HG03066 (cell line): ENCODE results near the gene DLG2.

Source experiments
- ATAC-seq: cut with Tn5 transposase; IDR thresholded peaks from one replicate; pipeline ENCODE4 v1.9.1; 2021; ENCODE audit warnings: low read depth; ENCODE audit not compliant: unreplicated experiment

The DLG2 gene

DNA sequence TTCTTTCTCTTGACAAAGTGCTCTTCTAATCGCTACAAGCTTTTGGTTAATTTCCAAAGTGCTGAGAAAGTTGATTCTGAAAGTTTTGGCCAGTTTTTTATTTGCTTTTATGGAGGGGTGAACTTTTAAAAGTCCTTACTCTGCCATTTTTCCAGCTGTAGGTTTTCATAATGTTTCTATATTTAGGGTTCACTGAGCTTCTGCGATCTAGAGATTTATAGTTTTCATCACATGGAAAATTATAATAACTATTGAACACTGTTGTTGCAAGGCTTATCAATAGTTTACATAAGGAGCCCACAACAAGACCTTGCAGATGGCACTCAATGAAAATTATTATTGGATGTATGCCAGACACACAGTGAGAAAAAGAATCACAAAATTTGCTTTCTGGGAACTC, 55.1 kb downstream of the DLG2 start:
- no peak for ATAC-seq

GRCh38 chr11:85569525-85569924, 57.6 kb downstream of the DLG2 start:
- ATAC-seq = no peak

- ATAC-seq = no peak
Observed at GRCh38 chr11:85558411-85558810, 68.7 kb downstream of the DLG2 start.

DNA sequence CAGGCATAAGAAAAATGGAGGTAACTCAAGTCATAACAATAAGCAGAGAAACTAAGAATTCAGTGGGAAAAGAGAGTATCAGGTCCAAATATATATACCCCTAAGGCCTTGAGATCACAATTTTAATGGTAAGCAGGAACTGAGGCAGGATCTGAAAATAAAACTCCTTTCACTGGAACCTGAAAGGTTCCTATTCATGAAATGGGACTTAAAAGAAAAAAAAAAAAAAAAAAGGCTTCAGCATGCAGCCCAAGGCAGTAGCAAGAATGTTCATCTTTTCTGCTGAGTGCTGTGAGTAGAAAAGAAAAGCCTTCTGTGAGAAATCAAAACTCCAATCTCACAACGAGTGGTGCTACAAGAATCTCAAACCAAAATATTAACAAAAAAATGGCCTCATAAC, 75.3 kb downstream of the DLG2 start:
- no peak for ATAC-seq

- ATAC-seq = no peak
Observed at GRCh38 chr11:85541683-85542082, 85.5 kb downstream of the DLG2 start.

- ATAC-seq = no peak
Observed at GRCh38 chr11:85540635-85541205, 86.4 kb downstream of the DLG2 start.

DNA sequence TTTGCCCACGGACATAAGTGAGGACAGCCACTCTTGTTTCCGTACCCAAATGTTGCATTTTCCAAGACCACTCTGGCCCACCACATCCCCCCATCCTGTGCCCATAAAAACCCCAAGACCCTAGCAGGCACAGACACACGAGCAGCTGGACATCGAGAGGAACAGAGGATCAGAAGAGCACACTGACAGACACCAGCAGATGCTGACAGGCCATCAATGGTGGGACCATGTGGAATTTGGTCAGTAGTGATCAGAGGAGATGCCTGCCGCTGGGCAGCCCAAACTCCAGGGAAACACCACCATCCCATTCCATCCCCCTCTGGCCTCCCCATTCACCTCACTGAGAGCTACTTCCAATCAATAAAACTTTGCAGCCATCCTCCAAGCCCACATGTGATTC, 87.0 kb downstream of the DLG2 start:
- ATAC-seq = no peak

GRCh38 chr11:85539740-85540139, 87.4 kb downstream of the DLG2 start:
- no peak for ATAC-seq

GRCh38 chr11:85539029-85539689, 88.0 kb downstream of the DLG2 start:
- ATAC-seq = no peak

DNA sequence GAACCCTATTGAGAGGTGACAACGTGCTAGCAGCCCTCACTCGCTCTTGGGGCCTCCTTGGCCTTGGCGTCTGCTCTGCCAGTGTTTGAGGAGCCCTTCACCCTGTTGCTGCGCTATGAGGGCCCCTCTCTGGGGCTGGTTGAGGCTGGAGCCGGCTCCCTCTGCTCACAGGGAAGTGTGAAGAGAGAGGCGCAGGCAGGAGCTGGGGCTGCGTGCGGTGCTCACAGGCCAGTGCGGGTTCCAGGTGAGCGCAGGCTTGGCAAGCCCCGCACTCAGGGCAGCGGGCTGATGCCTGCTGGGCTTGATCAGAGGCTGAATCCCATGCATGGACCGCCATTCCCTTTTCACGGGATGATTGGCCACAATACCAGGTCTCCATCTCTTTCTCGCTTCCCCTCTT, 90.7 kb downstream of the DLG2 start:
- no peak for ATAC-seq

- no peak for ATAC-seq
Observed at GRCh38 chr11:85534806-85535205, 92.3 kb downstream of the DLG2 start.

GRCh38 chr11:85531191-85531897, 95.8 kb downstream of the DLG2 start:
- no peak for ATAC-seq

GRCh38 chr11:85530634-85531033, 96.5 kb downstream of the DLG2 start:
- ATAC-seq = no peak

- no peak for ATAC-seq
Observed at GRCh38 chr11:85526564-85526963, 100.6 kb downstream of the DLG2 start.

DNA sequence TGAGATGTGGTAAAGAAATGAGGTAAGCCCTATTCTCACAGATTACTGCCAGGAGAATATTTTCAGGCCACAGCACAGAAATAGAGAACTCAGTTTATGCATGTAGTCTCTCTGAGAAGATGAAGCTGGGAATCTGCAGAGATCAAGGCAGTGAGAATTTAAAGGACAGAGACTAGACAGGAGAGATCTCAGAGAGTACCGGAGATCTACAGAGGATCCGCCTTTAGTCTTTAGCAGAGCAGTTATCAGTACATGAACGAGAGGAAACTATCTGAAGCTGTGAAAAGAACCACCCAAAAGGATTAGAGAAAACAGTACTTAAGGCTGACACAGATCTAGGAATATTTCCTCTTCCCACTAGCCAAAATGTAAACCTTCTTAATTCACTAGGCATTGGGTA, 101.5 kb downstream of the DLG2 start:
- no peak for ATAC-seq

GRCh38 chr11:85517272-85517671, 109.9 kb downstream of the DLG2 start:
- no peak for ATAC-seq

DNA sequence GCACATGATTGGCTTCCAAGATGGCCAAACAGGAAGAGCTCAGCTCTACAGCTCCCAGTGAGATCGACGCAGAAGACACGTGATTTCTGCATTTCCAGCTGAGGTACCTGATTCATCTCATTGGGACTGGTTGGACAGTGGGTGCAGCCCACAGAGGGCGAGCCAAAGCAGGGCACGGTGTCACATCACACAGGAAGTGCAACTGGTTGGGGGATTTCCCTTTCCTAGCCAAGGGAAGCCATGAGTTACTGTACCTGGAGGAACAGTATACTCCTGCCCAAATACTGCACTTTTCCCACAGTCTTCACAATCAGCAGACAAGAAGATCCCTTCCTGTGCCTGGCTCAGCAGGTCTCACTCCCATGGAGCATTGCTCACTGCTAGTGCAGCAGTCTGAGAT, 131.2 kb downstream of the DLG2 start:
- no peak for ATAC-seq

GRCh38 chr11:85494396-85494795, 132.7 kb downstream of the DLG2 start:
- ATAC-seq = no peak

DNA sequence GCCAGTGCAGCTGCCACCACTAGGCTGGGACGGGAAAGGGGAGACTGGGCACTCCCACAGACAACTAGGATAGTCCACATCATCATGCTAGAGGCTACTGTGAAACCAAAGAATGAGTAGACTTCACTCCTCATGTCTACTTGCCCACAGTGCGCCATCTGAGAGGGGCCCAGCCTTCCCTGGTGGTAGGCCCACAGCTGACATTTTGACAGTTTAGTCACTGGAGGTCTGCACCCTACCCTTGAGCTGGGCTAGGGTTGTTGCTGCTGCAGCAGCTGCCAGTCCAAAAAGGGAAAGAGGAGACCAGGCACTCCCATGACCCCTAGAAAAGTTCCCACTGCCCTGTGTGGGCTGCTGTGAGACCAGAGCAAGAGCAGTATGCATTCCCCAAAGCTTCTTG, 141.2 kb downstream of the DLG2 start:
- ATAC-seq = no peak

DNA sequence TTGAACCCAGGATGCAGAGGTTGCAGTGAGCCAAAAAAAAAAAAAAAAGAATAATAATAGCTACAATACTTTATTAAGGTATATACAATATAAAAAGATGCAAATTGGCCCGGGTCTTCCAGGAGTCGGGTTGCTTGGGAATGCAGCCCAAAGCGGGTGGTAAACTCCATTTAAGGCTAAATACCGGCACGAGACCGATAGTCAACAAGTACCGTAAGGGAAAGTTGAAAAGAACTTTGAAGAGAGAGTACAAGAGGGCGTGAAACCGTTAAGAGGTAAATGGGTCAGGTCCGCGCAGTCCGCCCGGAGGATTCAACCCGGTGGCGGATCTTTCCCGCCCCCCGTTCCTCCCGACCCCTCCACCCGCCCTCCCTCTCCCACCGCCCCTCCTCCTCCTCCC, 143.3 kb downstream of the DLG2 start:
- no peak for ATAC-seq

DNA sequence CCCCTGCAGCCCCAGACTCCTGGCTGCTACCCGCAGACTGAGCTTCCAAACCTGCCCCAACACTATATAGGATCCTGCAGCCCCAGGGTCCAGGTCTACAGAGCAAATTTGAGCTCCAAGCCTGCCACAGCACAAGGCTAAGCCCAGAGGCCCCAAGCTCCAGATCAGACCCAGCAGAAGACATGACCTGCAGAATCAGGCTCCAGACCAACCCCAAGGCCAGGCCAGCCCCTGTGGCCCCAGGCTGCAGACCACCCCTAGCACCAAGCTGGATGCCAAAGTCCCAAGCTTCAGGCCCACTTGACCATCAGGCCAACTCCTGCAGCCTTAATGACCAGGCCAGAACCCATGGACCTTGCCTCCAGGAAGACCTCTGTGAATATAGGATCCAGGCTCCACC, 145.3 kb downstream of the DLG2 start:
- no peak for ATAC-seq
